DOHH2 (cell line): ENCODE data around the gene CYTH4.

Source experiments
- CTCF ChIP-seq: fragments of 200-600 bp; sonication (generic); IDR thresholded peaks from one replicate; pipeline ENCODE4 v1.5.1; 2014; ENCODE audit warnings: antibody characterized with exemption, mild to moderate bottlenecking, low read depth, low read length; ENCODE audit not compliant: poor library complexity, severe bottlenecking
- EZH2phosphoT487 ChIP-seq: fragments of 200-600 bp; sonication (generic); IDR thresholded peaks from 2 replicates; pipeline ENCODE4 v1.6.1; 2017; ENCODE audit warnings: borderline replicate concordance, mild to moderate bottlenecking, antibody characterized with exemption, low read length, moderate library complexity, mixed read lengths

GRCh38 chr22:37267661-37268413 lies 14.5 kb upstream of the CYTH4 start:
- TF ChIP-seq CTCF, result no peak
- no peak for TF ChIP-seq EZH2phosphoT487
